Measurements from ENCODE around the gene RNF8.
"Not testable (repeated sequence)": the region's sequence is repeated elsewhere in the genome, so short reads cannot be mapped to it uniquely, and the experiment has no call there.

Gene RNF8

GRCh38 chr6:37441651-37442050, 87.9 kb downstream of the RNF8 start:
- DNase-seq (ENCODE audit: low read depth, low spot score), result no peak
- Histone ChIP-seq H3K4me3 (ENCODE audit: insufficient read length, low read depth) (no peak overlapping the region), H3K27me3 (ENCODE audit: insufficient read depth, insufficient read length) (no peaks in the 10 kb centered on the region), H3K9me3 (ENCODE audit: insufficient read depth, low read length) (no peaks in the 10 kb centered on the region), H3K4me1 (ENCODE audit: insufficient read depth, insufficient read length) (no peaks in the 10 kb centered on the region), H3K36me3 (ENCODE audit: insufficient read depth, insufficient read length, low read length) (peaks cover 38% of the 10 kb centered on the region), H3K9ac (ENCODE audit: insufficient read length, low read depth) (no peak overlapping the region)
- no peak for TF ChIP-seq YY1 (IDR thresholded peaks at IDR 0.05; ENCODE audit: insufficient read depth, insufficient read length)
- no peak for TF ChIP-seq SUZ12 (IDR thresholded peaks at IDR 0.05; ENCODE audit: extremely low read depth, insufficient read depth, insufficient read length)
- TF ChIP-seq ZNF274 (IDR thresholded peaks at IDR 0.05; ENCODE audit: low read depth, low read length), result no peak

GRCh38 chr6:37442416-37443215, 88.8 kb downstream of the RNF8 start:
- H3K9me3 ChIP-seq (ENCODE audit: insufficient read depth, low read length), result no peaks in the 10 kb centered on the region
- H3K36me3 ChIP-seq (ENCODE audit: insufficient read depth, insufficient read length, low read length), result peaks cover 38% of the 10 kb centered on the region
- TF ChIP-seq ZNF274 (IDR thresholded peaks at IDR 0.05; ENCODE audit: low read depth, low read length) (no peak), SUZ12 (IDR thresholded peaks at IDR 0.05; ENCODE audit: extremely low read depth, insufficient read depth, insufficient read length) (no peak), YY1 (IDR thresholded peaks at IDR 0.05; ENCODE audit: insufficient read depth, insufficient read length) (no peak)
- no peak for DNase-seq (ENCODE audit: low read depth, low spot score)
- H3K4me1 ChIP-seq (ENCODE audit: insufficient read depth, insufficient read length), result no peaks in the 10 kb centered on the region
- H3K9ac ChIP-seq (ENCODE audit: insufficient read length, low read depth), result no peak overlapping the region
- H3K4me3 ChIP-seq (ENCODE audit: insufficient read length, low read depth), result no peak overlapping the region
- H3K27me3 ChIP-seq (ENCODE audit: insufficient read depth, insufficient read length), result no peaks in the 10 kb centered on the region

DNA sequence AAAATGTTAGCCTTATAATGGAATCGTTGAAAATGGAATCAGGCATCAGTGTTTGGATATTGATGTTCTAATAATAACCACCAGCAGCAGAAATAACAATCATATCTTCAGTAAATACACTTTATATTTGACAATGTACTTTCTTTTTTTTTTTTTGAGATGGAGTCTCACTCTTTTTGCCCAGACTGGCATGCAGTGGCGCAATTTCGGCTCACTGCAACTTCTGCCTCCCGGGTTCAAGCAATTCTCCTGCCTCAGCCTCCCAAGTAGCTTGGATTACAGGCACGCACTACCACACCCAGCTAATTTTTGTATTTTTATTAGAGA, 89.4 kb downstream of the RNF8 start:
- not testable (repeated sequence) for H3K4me1 ChIP-seq (ENCODE audit: insufficient read depth, insufficient read length); H3K9me3 ChIP-seq (ENCODE audit: insufficient read depth, low read length); DNase-seq (ENCODE audit: low read depth, low spot score); H3K9ac ChIP-seq (ENCODE audit: insufficient read length, low read depth); H3K4me3 ChIP-seq (ENCODE audit: insufficient read length, low read depth); H3K27me3 ChIP-seq (ENCODE audit: insufficient read depth, insufficient read length)
- peaks cover 36% of the 10 kb centered on the region for H3K36me3 ChIP-seq (ENCODE audit: insufficient read depth, insufficient read length, low read length)
